ENCODE measurements around the gene NDUFAF8. TPM values are rescaled to one million over a fixed set of nuclear protein-coding genes. Genes with fewer than 3 reads are reported as not detected.
"Not testable (repeated sequence)": the region's sequence is repeated elsewhere in the genome, so short reads cannot be mapped to it uniquely, and the experiment has no call there.

NDUFAF8 gene
- total RNA-seq, 2 donors from 2014 or later: 20.8 to 26.5 TPM

GRCh38 chr17:81221842-81222619, 17.1 kb upstream of the NDUFAF8 start:
- Histone ChIP-seq H3K9me3 (no peaks in the 10 kb centered on the region), H3K27me3 (no peaks in the 10 kb centered on the region), H3K27ac (no peak overlapping the region), H3K4me3 (peak overlapping the region; percentile 31 to 58), H3K4me1 (peaks cover 23% of the 10 kb centered on the region), H3K36me3 (replicated peaks in 1 of 2; ENCODE audit: insufficient read depth in 1 of 2, low read depth in 2 of 2) (no peaks in the 10 kb centered on the region)
- intact Hi-C loops (cut with DNase I): no loop called here
- no peak for DNase-seq
- WGBS, 2 donors: 10 to 12% methylated on average over 19 to 24 of the region's 24 CpGs
- no peak for TF ChIP-seq CTCF (IDR thresholded peaks at IDR 0.05)
- no peak for TF ChIP-seq POLR2A (IDR thresholded peaks at IDR 0.05)
- ATAC-seq: no peak

DNA sequence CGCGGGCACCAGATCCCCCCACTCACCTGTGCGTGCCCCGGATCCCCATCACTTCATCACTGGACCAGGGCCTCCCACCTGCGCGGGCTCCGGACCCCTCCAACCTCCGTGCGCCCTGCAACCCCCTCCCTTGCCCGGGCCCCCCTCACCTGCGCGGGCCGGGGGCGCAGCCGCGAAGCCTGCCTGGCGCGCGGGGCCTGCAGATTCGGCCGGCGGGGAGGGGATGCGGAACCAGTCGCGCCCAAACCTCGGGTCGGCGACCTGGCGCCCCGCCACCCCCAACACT, 16.6 kb upstream of the NDUFAF8 start:
- WGBS, 2 donors: 0 to 2% methylated on average over 8 to 20 of the region's 30 CpGs
- intact Hi-C loops (cut with DNase I): no loop called here
- no peak for DNase-seq
- Histone ChIP-seq H3K27ac (no peak overlapping the region), H3K4me1 (peaks cover 23% of the 10 kb centered on the region), H3K9me3 (no peaks in the 10 kb centered on the region), H3K36me3 (replicated peaks in 1 of 2; ENCODE audit: insufficient read depth in 1 of 2, low read depth in 2 of 2) (no peaks in the 10 kb centered on the region), H3K27me3 (no peaks in the 10 kb centered on the region), H3K4me3 (peak overlapping the region; percentile 31 to 58)
- TF ChIP-seq POLR2A (IDR thresholded peaks at IDR 0.05): no peak
- no peak for TF ChIP-seq CTCF (IDR thresholded peaks at IDR 0.05)
- ATAC-seq: peak; percentile 0

DNA sequence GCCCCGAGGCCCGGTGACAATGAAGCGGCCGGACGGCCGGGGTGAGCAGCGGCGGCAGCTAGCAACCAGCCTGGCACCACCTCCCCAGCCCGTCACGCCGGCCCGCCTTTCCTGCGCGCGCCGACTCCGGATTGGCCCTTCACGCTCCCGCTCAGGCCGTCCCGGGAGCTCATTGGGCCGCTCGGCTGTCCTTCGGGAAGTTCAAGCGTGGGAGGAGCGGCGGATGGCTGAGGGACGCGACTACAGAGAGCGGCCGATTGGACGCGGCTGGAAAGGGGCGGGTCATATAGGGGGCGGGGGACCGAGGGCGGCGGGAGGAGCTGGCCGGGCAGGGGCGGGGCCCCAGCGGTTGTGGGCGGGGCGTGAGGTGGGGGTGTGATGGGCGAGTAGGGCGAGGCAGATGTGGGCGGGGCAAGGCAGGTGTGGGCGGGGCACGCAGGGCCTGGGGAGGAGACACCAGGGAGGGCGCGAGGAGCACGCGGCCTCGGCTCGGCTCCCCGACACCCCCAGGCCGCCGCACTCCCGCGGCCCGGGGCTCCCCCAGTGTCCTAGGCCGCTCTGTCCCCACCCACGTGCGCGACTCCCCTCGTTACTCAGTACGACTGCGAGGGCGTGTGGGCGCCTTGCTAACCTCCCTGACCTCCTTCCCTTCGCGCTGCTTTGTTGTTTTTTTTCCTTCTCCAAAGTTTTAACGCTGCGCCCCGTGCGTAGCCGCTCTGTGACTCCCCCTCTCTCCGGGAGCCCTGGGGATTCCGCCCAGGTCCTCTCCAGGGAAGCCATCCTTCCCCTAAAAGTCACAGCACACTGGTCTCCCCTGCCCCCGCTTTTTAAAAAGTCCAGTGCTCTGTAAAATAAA, 16.0 kb upstream of the NDUFAF8 start, which contains the start of gene CEP131:
Gene CEP131 (minus strand): TSS at position 60 of the 856 bp plus-strand sequence. CDS start 2,909 bp downstream, outside the sequence.
- intact Hi-C loops (cut with DNase I): no loop called here
- 1 to 4% methylated on average over 29 to 54 of the region's 79 CpGs for WGBS, 2 donors

GRCh38 chr17:81223762-81224130, 15.4 kb upstream of the NDUFAF8 start:
- no peak for DNase-seq
- TF ChIP-seq POLR2A (IDR thresholded peaks at IDR 0.05) (no peak), CTCF (IDR thresholded peaks at IDR 0.05) (no peak)
- Histone ChIP-seq H3K27ac (peak overlapping the region in 1 of 4 donors; percentile 2), H3K9me3 (no peaks in the 10 kb centered on the region), H3K4me1 (peaks cover 23% of the 10 kb centered on the region), H3K36me3 (replicated peaks in 1 of 2; ENCODE audit: insufficient read depth in 1 of 2, low read depth in 2 of 2) (no peaks in the 10 kb centered on the region), H3K4me3 (no peak overlapping the region), H3K27me3 (no peaks in the 10 kb centered on the region)
- 21% methylated on average over 11 of the region's 11 CpGs for WGBS, 2 donors
- intact Hi-C loops (cut with DNase I): no loop called here
- ATAC-seq: no peak

More for the DNA sequence above, 16.0 kb upstream of the NDUFAF8 start, which contains the start of gene CEP131:
- TF ChIP-seq POLR2A (IDR thresholded peaks at IDR 0.05): peak in 1 of 3 donors; percentile 30
- TF ChIP-seq CTCF (IDR thresholded peaks at IDR 0.05): no peak
- H3K27me3 ChIP-seq: no peaks in the 10 kb centered on the region
- H3K36me3 ChIP-seq (replicated peaks in 1 of 2; ENCODE audit: insufficient read depth in 1 of 2, low read depth in 2 of 2): no peaks in the 10 kb centered on the region
- H3K9me3 ChIP-seq: no peaks in the 10 kb centered on the region
- peak within 1 kb of the TSS; percentile 31 to 58 for H3K4me3 ChIP-seq
- H3K27ac ChIP-seq: peak within 1 kb of the TSS in 1 of 4 donors; percentile 2
- DNase-seq (peak; percentile 99), ATAC-seq (peak; percentile 98)
- H3K4me1 ChIP-seq: peaks cover 23% of the 10 kb centered on the region

DNA sequence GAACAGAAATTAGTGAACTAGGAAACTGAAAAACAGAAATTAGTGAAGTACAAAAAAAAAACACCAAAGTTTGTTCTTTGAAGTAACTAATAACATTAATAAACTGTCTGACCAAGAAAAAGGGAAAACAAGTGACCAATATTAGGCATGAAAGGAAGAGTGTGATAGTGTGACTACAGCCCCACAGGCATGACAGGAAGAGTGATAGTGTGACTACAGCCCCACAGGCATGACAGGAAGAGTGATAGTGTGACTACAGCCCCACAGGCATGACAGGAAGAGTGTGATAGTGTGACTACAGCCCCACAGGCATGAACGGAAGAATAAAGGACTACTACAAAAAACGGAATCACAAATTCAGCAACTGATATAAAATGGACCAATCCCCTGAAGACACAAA, 11.5 kb upstream of the NDUFAF8 start:
- H3K27me3 ChIP-seq; H3K27ac ChIP-seq; DNase-seq; H3K9me3 ChIP-seq; intact Hi-C loops (cut with DNase I); ATAC-seq; H3K4me1 ChIP-seq; H3K4me3 ChIP-seq; H3K36me3 ChIP-seq (replicated peaks in 1 of 2; ENCODE audit: insufficient read depth in 1 of 2, low read depth in 2 of 2): not testable (repeated sequence)
- 66 to 69% methylated on average over 2 of the region's 2 CpGs for WGBS, 2 donors

All from body of pancreas (tissue), 4 donors.